B cell (primary cell): ENCODE data around the gene GPR179. TPM values are rescaled to one million over a fixed set of nuclear protein-coding genes. Genes with fewer than 3 reads are reported as not detected.

ENCODE experiments used
- ATAC-seq: fragments of 200-7000 bp; cut with Tn5 transposase; one replicate; pipeline ENCODE4 v1.10.0; 2021; ENCODE audit warnings: low read depth, mild to moderate bottlenecking, moderate number of reproducible peaks, moderate library complexity
- CTCF ChIA-PET: fragments of 350-600 bp; sonication (Branson Sonifier 250); formaldehyde crosslinking; loops from one replicate; lab custom pipeline; 2021; ENCODE audit warnings: antibody characterized with exemption, inconsistent platforms; lab: Charles Lee
- POLR2A ChIA-PET: fragments of 350-600 bp; sonication (Branson Sonifier 250); formaldehyde crosslinking; loops from one replicate; lab custom pipeline; 2021; ENCODE audit warnings: antibody characterized with exemption; lab: Charles Lee
- DNase-seq: peaks from one replicate; pipeline ENCODE4 v3.0.0; 2013
- H2AFZ ChIP-seq: 2 replicates; pipeline ENCODE4 v1.6.1; 2012; ENCODE audit warnings: mild to moderate bottlenecking, low read depth, low read length; ENCODE audit not compliant: insufficient read depth, poor library complexity, severe bottlenecking
- H3K27ac ChIP-seq, 2 donors: 1 replicate in 1 of 2; 2 replicates in 1 of 2; pipeline ENCODE4 v1.5.1; 2012 to 2013; ENCODE audit warnings: low read length in 2 of 2, mild to moderate bottlenecking in 2 of 2, moderate library complexity in 1 of 2
- H3K27me3 ChIP-seq, 4 experiments: fragments of 200-600 bp in 1 of 4; sonication (generic) in 1 of 4; replicated peaks in 1 of 4; 1 replicate in 2 of 4; 2 replicates in 2 of 4; pipeline versions ENCODE4 v1.6.1 to v1.7.0; 2013 to 2016; ENCODE audit warnings: low read length in 3 of 4, mild to moderate bottlenecking in 2 of 4, mixed read lengths in 1 of 4, moderate library complexity in 1 of 4; ENCODE audit not compliant: insufficient read depth in 4 of 4, control insufficient read depth in 3 of 4; ENCODE audit errors: control extremely low read depth in 1 of 4
- H3K36me3 ChIP-seq, 2 experiments: replicated peaks in 1 of 2; 1 replicate in 1 of 2; 2 replicates in 1 of 2; pipeline versions ENCODE4 v1.6.1 to v1.7.1; 2013; ENCODE audit warnings: low read length in 1 of 2; ENCODE audit not compliant: insufficient read depth in 2 of 2, control insufficient read depth in 1 of 2; ENCODE audit errors: control extremely low read depth in 1 of 2, extremely low read depth in 1 of 2
- H3K4me1 ChIP-seq, 2 donors: fragments of 200-600 bp in 1 of 2; sonication (generic) in 1 of 2; 1 replicate in 1 of 2; 2 replicates in 1 of 2; pipeline versions ENCODE4 v1.5.1 to v1.6.1; 2013 to 2017; ENCODE audit warnings: low read length in 2 of 2; ENCODE audit not compliant: control insufficient read depth in 2 of 2, insufficient read depth in 2 of 2
- H3K4me2 ChIP-seq: replicated peaks from 2 replicates; pipeline ENCODE3; 2012; ENCODE audit warnings: mild to moderate bottlenecking, low read depth, low read length; ENCODE audit not compliant: poor library complexity, severe bottlenecking
- H3K4me3 ChIP-seq, 5 experiments: fragments of 200-600 bp in 1 of 5; sonication (generic) in 1 of 5; 1 replicate in 3 of 5; 2 replicates in 2 of 5; pipeline versions ENCODE4 v1.5.1 to v1.7.0; 2011 to 2016; ENCODE audit warnings: low read length in 4 of 5, mild to moderate bottlenecking in 4 of 5, low read depth in 2 of 5, control low read depth in 1 of 5, moderate library complexity in 1 of 5; ENCODE audit not compliant: insufficient read depth in 1 of 5; ENCODE audit errors: control extremely low read depth in 1 of 5, extremely low read depth in 1 of 5
- H3K79me2 ChIP-seq: fragments of 200-600 bp; sonication (generic); one replicate; pipeline ENCODE4 v1.6.0; 2016; ENCODE audit warnings: low read length; ENCODE audit not compliant: control insufficient read depth, insufficient read depth
- H3K9ac ChIP-seq: fragments of 200-600 bp; sonication (generic); 2 replicates; pipeline ENCODE4 v1.6.1; 2017; ENCODE audit warnings: mild to moderate bottlenecking, low read length, moderate library complexity
- H3K9me3 ChIP-seq, 3 donors: one replicate each; pipeline versions ENCODE4 v1.6.1 to v1.7.1; 2013; ENCODE audit warnings: low read length in 2 of 3; ENCODE audit not compliant: control insufficient read depth in 2 of 3, insufficient read depth in 1 of 3; ENCODE audit errors: control extremely low read depth in 1 of 3
- H4K20me1 ChIP-seq: 2 replicates; pipeline ENCODE4 v1.6.0; 2012; ENCODE audit warnings: mild to moderate bottlenecking, low read length; ENCODE audit not compliant: insufficient read depth, control insufficient read depth, poor library complexity, severe bottlenecking
- H3K27ac Mint-ChIP-seq: one replicate; pipeline ENCODE4 v1.8.0; 2021; ENCODE audit warnings: mixed read lengths
- H3K27me3 Mint-ChIP-seq: one replicate; pipeline ENCODE4 v1.8.0; 2021; ENCODE audit warnings: mixed read lengths
- H3K4me1 Mint-ChIP-seq: one replicate; pipeline ENCODE4 v1.8.0; 2021; ENCODE audit warnings: mixed read lengths
- H3K4me3 Mint-ChIP-seq: one replicate; pipeline ENCODE4 v1.8.0; 2021; ENCODE audit warnings: mixed read lengths
- H3K9me3 Mint-ChIP-seq: one replicate; pipeline ENCODE4 v1.8.0; 2022; ENCODE audit warnings: mixed read lengths; ENCODE audit not compliant: insufficient read depth
- EZH2 ChIP-seq: IDR thresholded peaks from 2 replicates; pipeline ENCODE4 v1.6.1; 2012; ENCODE audit warnings: borderline replicate concordance, low read depth, mild to moderate bottlenecking, moderate library complexity, low read length; ENCODE audit not compliant: insufficient read depth, poor library complexity, severe bottlenecking
- WGBS: methylation state at CpG from one replicate; pipeline ENCODE4 v1.1.5; 2013; ENCODE audit warnings: missing lambda C conversion rate; ENCODE audit not compliant: insufficient coverage; 5-methylcytosine and 5-hydroxymethylcytosine counted together
- intact Hi-C: fragments of 100-400 bp; cut with micrococcal nuclease; formaldehyde crosslinking; loops from one replicate; pipeline ENCODE4 v1.10.0; 2022
- polyA plus RNA-seq: library from polyadenylated mRNA; depleted of rRNA; stranded (reverse); fragments of >200 nt; gene quantifications from 2 replicates; pipeline ENCODE4 v1.2.3, GENCODE V29; 2012
- total RNA-seq, 2 donors: library from RNA; stranded (reverse); fragments of 120-200 nt in 1 of 2; gene quantifications; 1 replicate in 1 of 2; 2 replicates in 1 of 2; pipeline versions ENCODE4 v1.2.3 to v1.2.4, GENCODE V29; 2013 to 2022
- TF ChIP-seq, protein P1 (sequence below): fragments of 200-600 bp; IDR thresholded peaks from one replicate; pipeline ENCODE4 v1.8.0; 2022; ENCODE audit warnings: antibody characterized with exemption, mild to moderate bottlenecking

GPR179 gene
- total and polyA plus RNA-seq, 2 donors (not counting 1 experiment from before 2014, with no cell fraction given), result 0.01 TPM; not detected in 1

DNA sequence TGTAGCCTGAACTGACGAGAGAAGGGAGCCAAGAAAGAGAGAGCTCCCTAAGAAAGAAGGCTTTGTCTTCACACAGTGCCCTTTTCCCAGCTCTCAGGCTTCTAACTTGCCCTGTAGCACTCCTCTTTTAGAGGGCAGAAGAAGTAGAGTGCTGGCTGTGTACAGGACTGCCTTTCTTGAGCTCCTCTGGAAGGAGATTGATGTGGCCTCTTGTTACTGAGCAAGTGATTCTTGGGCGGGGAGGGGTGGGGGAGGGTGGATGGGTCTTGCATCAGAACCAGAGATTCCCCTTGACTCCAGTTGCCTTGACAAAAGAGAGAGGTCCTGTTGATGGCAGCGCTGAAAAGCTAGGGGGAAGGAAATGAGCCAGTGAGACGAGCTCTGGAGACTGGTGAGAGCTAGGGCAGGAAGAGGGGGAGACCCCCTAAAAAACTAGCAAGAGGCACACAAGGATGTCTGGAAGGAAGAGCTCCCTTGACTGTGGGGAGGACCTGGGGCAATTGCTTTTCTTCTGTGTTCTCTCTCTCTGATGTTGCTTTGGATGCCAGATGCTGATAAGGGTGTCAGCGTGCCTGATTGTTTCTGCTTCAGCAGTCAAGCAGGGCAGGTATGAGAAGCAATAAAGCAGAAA is 18.4 kb downstream of the GPR179 start:
- Histone ChIP-seq H3K27me3 (peaks cover 0 to 3% (median 0%) of the 10 kb centered on the region in 4 experiments), H3K4me2 (no peak overlapping the region), H3K36me3 (peaks cover 0 to 16% of the 10 kb centered on the region in 2 experiments), H3K4me1 (peaks cover 5 to 10% of the 10 kb centered on the region in 2 donors), H3K9me3 (no peaks in the 10 kb centered on the region), H3K4me3 (no peak overlapping the region), H3K27ac (no peak overlapping the region), H4K20me1 (no peaks in the 10 kb centered on the region), H2AFZ (no peak overlapping the region), H3K79me2 (no peaks in the 10 kb centered on the region), H3K9ac (peak overlapping the region; percentile 26)
- Mint-ChIP-seq H3K27me3 (peaks cover 10% of the 10 kb centered on the region), H3K9me3 (no peaks in the 10 kb centered on the region), H3K27ac (no peak overlapping the region), H3K4me3 (no peak overlapping the region), H3K4me1 (peaks cover 18% of the 10 kb centered on the region)
- no peak for DNase-seq
- TF ChIP-seq, protein P1, sequence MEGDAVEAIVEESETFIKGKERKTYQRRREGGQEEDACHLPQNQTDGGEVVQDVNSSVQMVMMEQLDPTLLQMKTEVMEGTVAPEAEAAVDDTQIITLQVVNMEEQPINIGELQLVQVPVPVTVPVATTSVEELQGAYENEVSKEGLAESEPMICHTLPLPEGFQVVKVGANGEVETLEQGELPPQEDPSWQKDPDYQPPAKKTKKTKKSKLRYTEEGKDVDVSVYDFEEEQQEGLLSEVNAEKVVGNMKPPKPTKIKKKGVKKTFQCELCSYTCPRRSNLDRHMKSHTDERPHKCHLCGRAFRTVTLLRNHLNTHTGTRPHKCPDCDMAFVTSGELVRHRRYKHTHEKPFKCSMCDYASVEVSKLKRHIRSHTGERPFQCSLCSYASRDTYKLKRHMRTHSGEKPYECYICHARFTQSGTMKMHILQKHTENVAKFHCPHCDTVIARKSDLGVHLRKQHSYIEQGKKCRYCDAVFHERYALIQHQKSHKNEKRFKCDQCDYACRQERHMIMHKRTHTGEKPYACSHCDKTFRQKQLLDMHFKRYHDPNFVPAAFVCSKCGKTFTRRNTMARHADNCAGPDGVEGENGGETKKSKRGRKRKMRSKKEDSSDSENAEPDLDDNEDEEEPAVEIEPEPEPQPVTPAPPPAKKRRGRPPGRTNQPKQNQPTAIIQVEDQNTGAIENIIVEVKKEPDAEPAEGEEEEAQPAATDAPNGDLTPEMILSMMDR, result no peak
- TF ChIP-seq EZH2, result no peak
- POLR2A ChIA-PET, result no interaction called here
- intact Hi-C loops, result no loop called here
- CTCF ChIA-PET, result interaction anchor here (0.6 to 7.9 kb wide), 3 partner anchors 12 to 97 kb away, joined by 3 to 48 read pairs (median 3); partner anchors contain the start of gene SOCS7
- peak; percentile 26 for ATAC-seq
- WGBS, result 25% methylated on average over 4 of the region's 5 CpGs

DNA sequence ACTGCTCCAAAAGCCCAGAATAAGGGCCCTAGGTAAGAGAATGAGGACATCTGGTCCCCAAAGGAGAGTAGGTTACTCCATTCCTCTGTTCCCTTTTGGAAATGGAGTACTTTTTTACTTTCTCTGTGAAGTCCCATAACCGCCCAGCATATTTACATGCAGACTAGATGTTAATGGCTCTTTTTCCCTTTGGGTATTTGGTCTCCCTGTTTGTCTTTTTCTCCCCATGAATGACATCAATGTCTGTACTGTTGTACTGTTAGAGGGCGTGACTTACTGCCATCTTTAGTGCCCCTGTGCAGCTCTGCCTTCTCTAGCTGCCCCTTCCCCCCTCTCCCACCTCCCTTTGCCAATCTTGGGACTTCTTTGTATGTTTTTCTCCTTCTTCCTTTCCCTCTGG is 19.0 kb downstream of the GPR179 start:
- peaks cover 5 to 10% of the 10 kb centered on the region in 2 donors for H3K4me1 ChIP-seq
- H3K9me3 ChIP-seq, result no peaks in the 10 kb centered on the region
- TF ChIP-seq, protein P1, result no peak
- TF ChIP-seq EZH2, result no peak
- H3K9me3 Mint-ChIP-seq, result no peaks in the 10 kb centered on the region
- ATAC-seq (no peak), DNase-seq (no peak)
- intact Hi-C loops, result no loop called here
- peaks cover 18% of the 10 kb centered on the region for H3K4me1 Mint-ChIP-seq
- H3K4me3 Mint-ChIP-seq, result no peak overlapping the region
- peaks cover 7% of the 10 kb centered on the region for H3K27me3 Mint-ChIP-seq
- H3K27ac Mint-ChIP-seq, result no peak overlapping the region
- no peak overlapping the region for H3K4me2 ChIP-seq
- no peaks in the 10 kb centered on the region for H3K79me2 ChIP-seq
- H2AFZ ChIP-seq, result no peak overlapping the region
- no peak overlapping the region for H3K9ac ChIP-seq
- H4K20me1 ChIP-seq, result no peaks in the 10 kb centered on the region
- H3K36me3 ChIP-seq, result peaks cover 0 to 16% of the 10 kb centered on the region in 2 experiments
- no peak overlapping the region for H3K4me3 ChIP-seq
- H3K27me3 ChIP-seq, result no peaks in the 10 kb centered on the region
- H3K27ac ChIP-seq, result no peak overlapping the region
- CTCF ChIA-PET, result interaction anchor here (1.2 to 7.9 kb wide), 3 partner anchors 8 to 24 kb away, joined by 4 to 48 read pairs (median 4); partner anchors contain the start of gene SOCS7
- no CpG with 5 or more reads among the region's 2 CpGs for WGBS
- POLR2A ChIA-PET, result no interaction called here
